GM12891 (cell line): Measurements from ENCODE around the gene ZC3H4.

Source experiments
- PAX5 ChIP-seq: IDR thresholded peaks from 2 replicates; pipeline ENCODE4 v1.6.1; 2011; ENCODE audit warnings: low read length, moderate library complexity, mild to moderate bottlenecking; ENCODE audit not compliant: insufficient read depth, severe bottlenecking
- POLR2A ChIP-seq: IDR thresholded peaks from 2 replicates; pipeline ENCODE4 v1.6.1; 2011; ENCODE audit warnings: low read depth, low read length, control low read depth
- POLR2AphosphoS5 ChIP-seq: IDR thresholded peaks from 2 replicates; pipeline ENCODE4 v1.6.1; 2011; ENCODE audit warnings: low read depth, low read length, control low read depth
- POU2F2 ChIP-seq: IDR thresholded peaks from 2 replicates; pipeline ENCODE4 v1.6.1; 2011; ENCODE audit warnings: low read depth, mild to moderate bottlenecking, control low read depth, low read length, moderate library complexity
- SPI1 ChIP-seq: IDR thresholded peaks from 2 replicates; pipeline ENCODE4 v1.6.1; 2011; ENCODE audit warnings: low read depth, low read length, control low read depth
- TAF1 ChIP-seq: IDR thresholded peaks from 2 replicates; pipeline ENCODE4 v1.6.1; 2011; ENCODE audit warnings: low read depth, low read length, control low read depth

DNA sequence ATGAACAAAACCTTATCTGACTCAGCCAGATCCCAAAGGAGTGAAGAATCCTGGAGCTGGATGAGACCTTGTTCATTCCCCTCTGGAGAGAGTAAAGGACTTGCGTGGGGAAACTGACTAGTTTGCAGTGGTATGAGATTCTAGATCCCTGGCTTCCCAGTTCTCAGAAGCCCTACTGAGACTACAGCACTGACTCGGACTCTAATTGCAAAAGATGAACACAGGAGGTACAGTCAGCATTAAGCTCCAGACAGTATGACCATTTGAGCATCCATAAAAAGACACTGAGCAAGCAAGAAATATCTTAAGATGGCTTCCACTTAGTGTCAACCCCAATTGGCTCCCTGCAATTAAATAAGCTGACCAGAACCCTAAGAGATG is 6.8 kb downstream of the ZC3H4 start:
- no peak for TF ChIP-seq POLR2A
- TF ChIP-seq TAF1: no peak
- TF ChIP-seq POLR2AphosphoS5: no peak
- no peak for TF ChIP-seq POU2F2
- no peak for TF ChIP-seq SPI1
- TF ChIP-seq PAX5: no peak
